NCI-H1105 treated with DMSO at 0.1 percent for 48 hours (cell line): ENCODE measurements around the gene SLC14A1.
"Not testable (repeated sequence)": the region's sequence is repeated elsewhere in the genome, so short reads cannot be mapped to it uniquely, and the experiment has no call there.

Experiments
- DNase-seq: peaks from one replicate; lab custom pipeline; 2025; lab: John Stamatoyannopoulos, UW

The SLC14A1 gene

GRCh38 chr18:45724601-45725000, 620 bp downstream of the SLC14A1 start:
- DNase-seq: no peak

DNA sequence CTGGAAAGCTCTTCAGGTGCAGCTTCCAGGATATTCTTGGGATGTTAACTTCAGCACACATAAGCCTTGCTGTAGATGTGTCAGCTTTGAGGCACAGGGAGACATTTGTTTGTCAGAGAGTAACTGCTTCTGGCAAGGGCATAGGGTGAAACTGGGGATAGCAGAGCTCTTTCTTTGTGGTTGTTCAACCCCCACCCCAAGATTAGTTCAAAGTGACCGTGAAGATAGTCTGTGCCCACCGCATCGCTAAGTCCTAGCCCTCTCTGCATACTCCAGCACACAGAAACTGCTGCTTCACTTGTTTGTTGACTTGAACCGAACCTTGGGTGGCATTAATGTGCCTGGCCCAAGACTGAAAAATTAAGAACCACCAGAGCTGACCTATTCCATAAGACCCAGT, 1.4 kb downstream of the SLC14A1 start:
- DNase-seq: no peak

- DNase-seq: no peak
Observed at GRCh38 chr18:45726603-45727002, 2.6 kb downstream of the SLC14A1 start.

- DNase-seq: no peak
Observed at GRCh38 chr18:45727068-45727467, 3.1 kb downstream of the SLC14A1 start.

DNA sequence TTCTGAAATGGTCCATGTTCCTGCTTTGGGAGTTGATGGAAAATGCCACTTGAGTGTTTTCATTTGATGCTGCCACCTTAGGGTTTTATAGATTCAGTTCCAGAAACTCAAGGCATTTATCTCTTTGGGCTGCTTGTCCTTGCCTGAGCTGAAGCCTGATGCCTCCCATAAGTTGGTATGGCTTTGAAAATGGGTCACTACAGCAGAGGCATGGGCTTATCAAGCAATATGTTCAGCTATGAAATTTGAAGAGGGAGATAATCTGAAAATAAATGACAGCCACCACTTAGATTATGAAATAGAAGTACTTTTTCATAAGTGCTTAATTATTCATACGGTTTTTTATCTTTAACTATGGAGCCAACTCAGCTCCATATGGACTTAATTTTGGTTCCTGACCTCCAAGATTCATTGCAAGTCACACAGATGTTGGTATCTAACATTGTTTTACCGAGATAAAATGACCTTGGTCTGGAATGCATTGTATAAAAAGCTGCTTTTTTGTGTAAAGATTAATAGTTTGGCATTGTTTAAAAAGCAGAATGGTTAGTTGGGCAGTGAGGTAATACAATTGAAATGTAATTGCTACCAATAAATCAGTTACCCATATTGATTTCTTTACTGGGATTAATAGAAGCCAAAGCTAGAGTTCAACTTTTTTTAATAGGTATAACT, 4.5 kb downstream of the SLC14A1 start:
- no peak for DNase-seq

- DNase-seq: no peak
Observed at GRCh38 chr18:45730832-45731575, 7.0 kb downstream of the SLC14A1 start.

DNA sequence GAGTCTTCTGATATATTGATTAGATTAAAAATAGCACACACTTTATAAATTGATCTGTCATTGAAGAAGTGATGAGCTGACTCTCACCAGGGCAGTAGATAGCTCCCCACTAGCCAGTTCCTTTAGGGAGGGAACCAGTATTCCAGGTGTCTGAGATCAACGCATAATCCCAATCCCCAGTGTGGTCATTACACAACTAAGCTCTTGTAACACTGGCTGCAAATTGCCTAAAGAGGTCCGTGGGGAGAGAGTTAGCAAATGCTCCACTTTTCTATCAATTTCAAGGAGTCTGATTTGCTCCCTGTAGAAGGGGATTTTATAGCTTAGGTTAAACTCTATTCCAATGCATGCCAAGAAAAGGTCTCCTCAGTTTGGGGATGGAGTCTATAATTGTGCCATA, 7.7 kb downstream of the SLC14A1 start:
- no peak for DNase-seq

GRCh38 chr18:45733535-45733934, 9.6 kb downstream of the SLC14A1 start:
- DNase-seq: no peak

DNA sequence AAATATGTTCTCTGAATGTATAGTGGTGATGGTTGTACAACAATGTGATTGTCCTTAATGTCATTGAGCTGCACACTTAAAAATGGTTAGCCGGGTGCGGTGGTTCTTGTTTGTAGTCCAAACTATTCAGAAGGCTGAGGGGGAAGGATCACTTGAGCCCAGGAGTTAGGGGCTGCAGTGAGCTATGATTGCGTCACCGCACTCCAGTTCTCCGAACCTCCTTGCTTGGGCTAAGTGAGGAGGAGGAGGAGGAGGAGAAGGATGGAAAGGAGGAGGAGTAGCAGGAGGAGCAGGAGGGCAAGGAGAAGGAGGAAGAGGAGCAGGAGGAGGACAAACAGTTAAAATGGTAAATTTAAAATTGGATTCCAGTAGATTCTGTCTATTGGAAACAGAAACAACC, 10.5 kb downstream of the SLC14A1 start:
- no peak for DNase-seq

GRCh38 chr18:45734944-45735343, 11.0 kb downstream of the SLC14A1 start:
- no peak for DNase-seq

DNA sequence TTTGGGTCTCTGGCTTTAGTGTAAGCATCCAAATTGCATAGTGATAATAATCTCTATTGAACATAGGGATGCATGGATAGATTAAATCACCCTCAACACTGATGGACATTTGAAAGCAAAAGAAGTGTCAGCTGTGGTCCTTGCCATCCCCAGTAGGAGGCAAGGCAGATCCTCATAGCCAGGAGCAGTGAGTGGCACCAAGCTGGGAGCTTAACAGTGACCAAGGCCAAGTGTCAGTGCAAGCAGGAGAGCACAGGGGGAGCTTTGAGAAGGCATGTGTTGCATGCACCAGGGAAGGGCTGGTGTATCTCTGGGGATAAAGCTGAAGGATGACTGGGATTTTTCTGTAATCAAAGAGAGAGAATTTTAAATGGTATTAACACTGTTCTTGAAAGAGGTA, 14.7 kb downstream of the SLC14A1 start:
- DNase-seq: no peak

DNA sequence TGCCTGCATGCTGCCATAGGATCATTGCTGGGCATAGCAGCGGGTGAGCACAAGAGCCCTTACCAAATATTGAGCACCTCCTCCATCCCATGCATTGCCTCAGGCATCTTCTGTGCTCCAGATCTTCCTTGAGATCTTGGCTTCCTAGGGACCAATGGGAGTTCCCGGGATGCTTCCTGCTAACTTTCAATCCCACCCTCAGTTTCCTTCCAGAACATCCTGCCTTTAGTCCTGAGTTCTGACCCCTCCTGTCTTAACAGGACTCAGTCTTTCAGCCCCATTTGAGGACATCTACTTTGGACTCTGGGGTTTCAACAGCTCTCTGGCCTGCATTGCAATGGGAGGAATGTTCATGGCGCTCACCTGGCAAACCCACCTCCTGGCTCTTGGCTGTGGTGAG, 15.3 kb downstream of the SLC14A1 start:
- DNase-seq: no peak

- DNase-seq: no peak
Observed at GRCh38 chr18:45739848-45740247, 15.9 kb downstream of the SLC14A1 start.

DNA sequence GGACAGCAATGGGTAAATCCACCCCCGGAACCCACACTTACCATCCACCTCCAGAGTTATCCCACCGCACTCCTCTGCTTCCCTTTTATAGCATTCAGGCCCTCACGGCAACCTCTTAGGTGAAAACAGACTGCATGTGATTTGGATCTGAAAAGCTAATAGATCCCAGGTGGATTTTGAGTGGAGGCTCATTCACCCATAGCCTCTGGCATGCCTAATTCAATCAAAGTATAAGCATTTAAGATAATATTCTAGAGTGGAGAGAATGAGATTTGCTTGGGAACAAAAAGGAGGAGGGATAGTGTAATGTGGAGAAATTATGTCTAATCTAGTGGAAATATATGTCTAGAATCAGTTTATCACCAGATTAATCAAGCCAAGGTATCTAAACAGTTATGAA, 17.1 kb downstream of the SLC14A1 start:
- DNase-seq: no peak

DNA sequence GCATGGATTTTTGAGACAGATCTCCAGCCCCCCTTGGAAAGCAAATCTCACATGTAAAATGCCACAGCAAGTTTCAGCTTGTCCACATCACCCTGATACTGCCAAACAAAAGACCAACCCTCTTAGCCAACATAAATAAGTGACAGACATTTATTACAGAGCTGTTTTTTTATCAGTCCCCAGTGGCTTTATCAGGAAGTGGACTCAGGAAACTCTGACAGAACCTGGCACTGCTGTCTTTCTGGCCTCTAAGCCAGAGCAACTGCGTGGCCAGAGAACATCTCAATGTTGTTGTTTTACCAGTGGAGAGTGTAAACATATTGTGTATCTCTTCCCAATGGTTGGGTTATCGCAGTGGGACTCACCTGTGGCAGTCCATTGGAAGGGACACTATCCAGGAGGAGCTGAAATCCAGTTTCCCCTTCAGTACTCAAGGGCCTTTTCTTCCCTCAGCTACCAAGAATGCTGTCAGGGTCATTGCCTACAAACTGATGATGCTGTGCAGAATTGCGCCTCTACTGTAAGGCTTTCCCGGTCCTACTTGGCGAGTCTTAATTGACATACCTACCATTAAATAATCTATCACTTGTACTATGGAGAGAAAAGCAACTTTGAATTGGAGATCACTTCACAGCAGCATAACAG, 22.0 kb downstream of the SLC14A1 start:
- DNase-seq: peak; percentile 41

DNA sequence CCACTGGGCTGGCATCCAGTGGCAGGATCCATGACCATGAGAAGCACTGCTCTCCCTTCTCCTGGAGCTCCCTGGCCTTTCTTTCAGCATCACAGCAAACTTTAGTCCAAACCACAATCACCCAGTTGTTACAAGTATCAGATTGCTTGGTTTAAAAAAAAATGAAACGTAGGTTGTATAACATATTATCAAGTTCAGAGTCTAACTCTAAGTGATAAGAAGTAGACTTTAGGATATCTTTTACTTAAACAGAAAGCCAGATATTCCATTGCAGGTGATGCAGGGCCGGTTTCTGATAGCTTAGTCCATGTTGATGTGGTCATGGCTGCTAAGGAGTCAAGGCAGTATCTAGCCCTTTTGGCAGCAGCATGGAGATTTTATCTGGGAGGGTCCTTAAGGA, 24.5 kb downstream of the SLC14A1 start:
- DNase-seq: no peak

DNA sequence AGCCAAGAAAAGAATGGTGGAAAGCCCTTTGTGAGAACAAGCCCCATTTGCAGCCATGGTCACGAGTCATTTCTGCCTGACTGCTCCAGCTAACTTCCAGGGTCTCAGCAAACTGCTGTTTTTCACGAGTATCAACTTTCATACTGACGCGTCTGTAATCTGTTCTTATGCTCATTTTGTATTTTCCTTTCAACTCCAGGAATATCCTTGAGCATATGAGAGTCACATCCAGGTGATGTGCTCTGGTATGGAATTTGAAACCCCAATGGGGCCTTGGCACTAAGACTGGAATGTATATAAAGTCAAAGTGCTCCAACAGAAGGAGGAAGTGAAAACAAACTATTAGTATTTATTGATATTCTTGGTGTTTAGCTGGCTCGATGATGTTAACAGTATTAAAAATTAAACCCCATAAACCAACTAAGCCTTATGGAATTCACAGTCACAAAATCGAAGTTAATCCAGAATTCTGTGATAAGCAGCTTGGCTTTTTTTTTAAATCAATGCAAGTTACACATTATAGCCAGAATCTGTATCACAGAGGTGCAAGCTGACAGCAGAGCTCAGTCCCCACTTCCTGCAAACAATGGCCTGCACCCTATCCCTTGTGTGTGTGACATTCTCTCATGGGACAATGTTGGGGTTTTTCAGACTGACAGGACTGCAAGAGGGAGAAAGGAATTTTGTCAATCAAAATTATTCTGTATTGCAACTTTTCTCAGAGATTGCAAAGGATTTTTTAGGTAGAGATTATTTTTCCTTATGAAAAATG, 26.1 kb downstream of the SLC14A1 start:
- DNase-seq: no peak

DNA sequence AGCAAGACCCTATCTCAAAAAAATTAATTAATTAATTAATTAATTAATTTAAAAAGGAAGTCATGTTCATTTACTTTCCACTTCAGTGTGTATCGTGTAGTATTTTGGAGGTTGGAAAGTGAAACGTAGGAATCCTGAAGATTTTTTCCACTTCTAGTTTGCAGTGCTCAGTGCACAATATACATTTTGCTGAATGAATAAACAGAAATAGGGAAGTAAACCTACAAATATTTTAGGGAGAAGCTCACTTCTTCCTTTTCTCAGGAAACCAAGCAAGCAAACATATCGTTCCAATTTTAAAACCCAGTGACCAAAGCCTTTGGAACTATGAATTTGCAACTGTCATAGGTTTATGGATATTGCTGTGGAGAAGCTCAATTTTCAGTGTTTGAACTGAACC, 27.8 kb downstream of the SLC14A1 start:
- DNase-seq: no peak

DNA sequence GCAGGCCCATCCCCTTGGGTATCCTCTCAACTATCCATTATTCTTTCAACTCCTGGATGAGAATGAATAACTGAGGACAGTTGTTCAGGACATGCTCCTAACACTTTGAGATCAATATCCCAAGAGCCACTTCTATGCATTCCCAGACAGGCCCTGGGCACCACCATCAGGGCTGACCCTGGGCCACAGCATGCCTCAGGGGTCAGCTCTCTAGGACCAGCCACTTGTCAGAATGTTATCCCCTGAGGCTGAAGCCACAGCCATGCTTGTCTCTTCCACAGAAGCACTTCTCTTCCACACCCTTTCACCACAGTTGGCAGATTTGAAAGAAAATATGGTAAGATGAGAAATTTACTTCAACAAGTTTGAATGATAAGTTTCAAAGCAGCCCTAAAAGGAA, 28.7 kb downstream of the SLC14A1 start:
- no peak for DNase-seq

GRCh38 chr18:45753286-45753685, 29.3 kb downstream of the SLC14A1 start:
- DNase-seq: no peak

DNA sequence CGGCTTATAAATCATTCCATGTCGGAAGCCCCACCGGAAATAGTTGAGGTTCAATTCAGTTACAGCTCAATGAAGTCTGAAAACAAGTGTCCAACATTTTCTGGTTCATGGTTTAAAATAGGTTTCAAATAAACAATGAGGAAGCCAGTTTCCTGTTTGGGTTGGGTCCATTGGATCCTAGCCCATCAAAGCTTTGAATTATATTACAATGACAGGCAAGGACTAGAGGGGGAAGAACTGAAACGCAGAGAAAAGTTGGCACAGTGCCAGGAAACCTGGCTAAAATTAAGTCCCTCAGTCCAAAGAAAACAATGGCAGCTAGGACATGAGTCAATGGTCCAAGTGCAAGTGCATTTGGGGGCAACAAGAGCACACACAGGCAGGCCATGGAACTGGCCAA, 32.0 kb downstream of the SLC14A1 start:
- peak; percentile 54 for DNase-seq

GRCh38 chr18:45757005-45757404, 33.0 kb downstream of the SLC14A1 start:
- DNase-seq: no peak

DNA sequence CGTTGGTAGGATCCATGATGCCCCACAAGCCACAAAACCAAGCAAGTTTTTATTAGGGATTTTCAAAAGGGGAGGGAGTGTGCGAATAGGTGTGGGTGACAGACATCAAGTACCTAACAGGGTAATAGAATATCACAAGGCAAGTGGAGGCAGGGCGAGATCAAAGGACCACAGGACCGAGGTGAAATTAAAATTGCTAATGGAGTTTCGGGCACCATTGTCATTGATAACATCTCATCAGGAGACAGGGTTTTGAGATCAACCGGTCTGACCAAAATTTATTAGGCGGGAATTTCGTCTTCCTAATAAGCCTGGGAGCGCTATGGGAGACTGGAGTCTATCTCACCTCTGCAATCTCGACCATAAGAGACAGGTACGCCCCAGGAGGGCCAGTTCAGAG, 33.7 kb downstream of the SLC14A1 start:
- not testable (repeated sequence) for DNase-seq
